Lung (tissue), 12 donors: ENCODE data around the gene ZBP1. TPM values are rescaled to one million over a fixed set of nuclear protein-coding genes. Genes with fewer than 3 reads are reported as not detected.

Experiments used
- ATAC-seq: fragments of 200-7000 bp; cut with Tn5 transposase; one replicate; pipeline ENCODE4 v1.9.1; 2020; ENCODE audit warnings: moderate number of reproducible peaks; ENCODE audit not compliant: insufficient read depth, low FRiP score
- DNase-seq, 3 donors: peaks; one replicate each; pipeline ENCODE4 v3.0.0-alpha.2; 2013 to 2017
- H3K27ac ChIP-seq, 2 donors: one replicate each; pipeline ENCODE4 v1.5.1; 2013; ENCODE audit warnings: mild to moderate bottlenecking in 2 of 2, moderate library complexity in 2 of 2, control low read depth in 1 of 2, inconsistent platforms in 1 of 2, low read depth in 1 of 2, low read length in 1 of 2
- H3K27me3 ChIP-seq, 3 donors: one replicate each; pipeline ENCODE4 v1.5.1; 2013; ENCODE audit warnings: low read length in 2 of 3; ENCODE audit not compliant: control insufficient read depth in 3 of 3, insufficient read depth in 3 of 3
- H3K36me3 ChIP-seq, 4 donors: one replicate each; pipeline ENCODE4 v1.5.1; 2013; ENCODE audit warnings: low read length in 4 of 4, mild to moderate bottlenecking in 1 of 4, moderate library complexity in 1 of 4; ENCODE audit not compliant: control insufficient read depth in 4 of 4, insufficient read depth in 4 of 4
- H3K4me1 ChIP-seq, 5 donors: one replicate each; pipeline ENCODE4 v1.5.1; 2013; ENCODE audit warnings: low read length in 5 of 5, mild to moderate bottlenecking in 2 of 5, moderate library complexity in 1 of 5; ENCODE audit not compliant: control insufficient read depth in 5 of 5, insufficient read depth in 5 of 5
- H3K4me3 ChIP-seq: one replicate; pipeline ENCODE4 v1.5.1; 2013; ENCODE audit warnings: mild to moderate bottlenecking, control low read depth, moderate library complexity
- H3K9ac ChIP-seq, 2 donors: one replicate each; pipeline ENCODE4 v1.5.1; 2013; ENCODE audit warnings: low read length in 2 of 2, control low read depth in 1 of 2; ENCODE audit not compliant: insufficient read depth in 1 of 2
- H3K9me3 ChIP-seq, 4 donors: one replicate each; pipeline ENCODE4 v1.5.1; 2013; ENCODE audit warnings: low read length in 3 of 4, mild to moderate bottlenecking in 1 of 4, moderate library complexity in 1 of 4; ENCODE audit not compliant: control insufficient read depth in 4 of 4, insufficient read depth in 3 of 4
- WGBS, 2 donors: extraction: QIAGEN DNeasy Blood & Tissue Kit; methylation state at CpG; one replicate each; pipeline ENCODE4 v1.1.7; 2013; 5-methylcytosine and 5-hydroxymethylcytosine counted together
- polyA plus RNA-seq, 2 donors: library from polyadenylated mRNA; stranded (reverse); fragments of 200-250 nt; gene quantifications; one replicate each; pipeline ENCODE4 v1.2.1, GENCODE V29; 2013
- total RNA-seq, 2 donors: library from RNA; depleted of rRNA in 1 of 2; stranded (reverse); fragments of >200 nt in 1 of 2; gene quantifications; one replicate each; pipeline ENCODE4 v1.2.1, GENCODE V29; 2014 to 2021
- TF ChIP-seq, protein P1 (sequence below): IDR thresholded peaks from 2 replicates; pipeline ENCODE4 v1.5.1; 2012; ENCODE audit warnings: mild to moderate bottlenecking; ENCODE audit errors: control extremely low read depth, extremely low read depth
- donor health status: control.
- donor health status: control.
- donor health status: Bipolar disorder and iron deficiency.
- donor health status: healthy.
- donor health status: DM: yes; HTN: yes; CAD: no.

The ZBP1 gene
- total and polyA plus RNA-seq, 4 donors: 1.3 to 5.3 (median 2.5) TPM

DNA sequence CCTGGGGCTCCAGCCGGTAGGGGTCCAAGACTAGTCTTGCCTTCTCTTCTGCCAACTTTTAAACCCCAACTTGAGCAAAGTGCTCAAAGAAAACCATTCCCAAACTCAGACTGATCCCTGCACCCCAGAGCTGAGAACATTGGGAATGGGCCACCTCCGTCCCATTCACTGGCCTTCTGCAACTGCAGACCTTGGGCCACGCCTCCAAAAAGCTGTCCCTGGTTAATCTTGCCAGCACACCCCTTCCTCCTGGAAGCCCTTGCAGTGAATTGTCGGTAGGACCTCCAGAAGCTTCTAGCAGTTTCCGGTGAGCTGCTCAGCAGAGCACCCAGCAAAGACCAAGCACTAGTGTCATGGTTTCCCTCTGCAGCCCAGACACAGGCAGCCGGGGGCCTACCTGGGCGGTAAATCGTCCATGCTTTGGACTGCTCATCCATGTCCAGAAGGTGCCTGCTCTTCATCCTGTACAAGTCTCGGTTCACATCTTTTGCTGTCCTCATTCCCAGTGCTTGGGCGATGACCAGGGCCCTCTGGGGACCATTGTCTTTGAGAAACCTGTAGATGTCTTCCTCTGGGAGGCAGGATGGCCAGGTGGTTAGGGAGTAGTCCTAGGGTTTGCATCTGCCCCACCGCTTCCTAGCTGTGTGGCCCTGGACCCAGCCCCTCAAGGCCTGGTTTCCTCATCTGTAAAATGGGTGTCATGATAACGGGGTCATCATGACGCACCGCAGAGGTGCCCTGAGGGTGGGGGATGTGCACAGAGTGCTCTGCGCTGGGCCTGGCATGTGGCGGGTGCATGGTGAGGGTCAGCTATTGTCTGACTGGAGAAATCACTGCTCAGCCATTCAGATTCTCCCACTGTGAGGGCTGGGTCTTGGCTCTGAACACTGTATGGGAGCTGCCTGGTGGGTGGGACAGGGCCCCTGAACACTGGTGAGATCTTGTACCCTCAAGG is 5.5 kb downstream of the ZBP1 start:
- DNase-seq: no peak
- WGBS, 2 donors: 92 to 94% methylated on average over 16 of the region's 16 CpGs
- ATAC-seq: no peak
- H3K4me1 ChIP-seq: no peaks in the 10 kb centered on the region
- H3K27me3 ChIP-seq: peaks cover 0 to 6% (median 0%) of the 10 kb centered on the region in 3 donors
- no peak overlapping the region for H3K9ac ChIP-seq
- no peaks in the 10 kb centered on the region for H3K9me3 ChIP-seq
- H3K27ac ChIP-seq: no peak overlapping the region
- H3K4me3 ChIP-seq: no peak overlapping the region
- H3K36me3 ChIP-seq: no peaks in the 10 kb centered on the region
- TF ChIP-seq, protein P1, sequence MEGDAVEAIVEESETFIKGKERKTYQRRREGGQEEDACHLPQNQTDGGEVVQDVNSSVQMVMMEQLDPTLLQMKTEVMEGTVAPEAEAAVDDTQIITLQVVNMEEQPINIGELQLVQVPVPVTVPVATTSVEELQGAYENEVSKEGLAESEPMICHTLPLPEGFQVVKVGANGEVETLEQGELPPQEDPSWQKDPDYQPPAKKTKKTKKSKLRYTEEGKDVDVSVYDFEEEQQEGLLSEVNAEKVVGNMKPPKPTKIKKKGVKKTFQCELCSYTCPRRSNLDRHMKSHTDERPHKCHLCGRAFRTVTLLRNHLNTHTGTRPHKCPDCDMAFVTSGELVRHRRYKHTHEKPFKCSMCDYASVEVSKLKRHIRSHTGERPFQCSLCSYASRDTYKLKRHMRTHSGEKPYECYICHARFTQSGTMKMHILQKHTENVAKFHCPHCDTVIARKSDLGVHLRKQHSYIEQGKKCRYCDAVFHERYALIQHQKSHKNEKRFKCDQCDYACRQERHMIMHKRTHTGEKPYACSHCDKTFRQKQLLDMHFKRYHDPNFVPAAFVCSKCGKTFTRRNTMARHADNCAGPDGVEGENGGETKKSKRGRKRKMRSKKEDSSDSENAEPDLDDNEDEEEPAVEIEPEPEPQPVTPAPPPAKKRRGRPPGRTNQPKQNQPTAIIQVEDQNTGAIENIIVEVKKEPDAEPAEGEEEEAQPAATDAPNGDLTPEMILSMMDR: no peak

DNA sequence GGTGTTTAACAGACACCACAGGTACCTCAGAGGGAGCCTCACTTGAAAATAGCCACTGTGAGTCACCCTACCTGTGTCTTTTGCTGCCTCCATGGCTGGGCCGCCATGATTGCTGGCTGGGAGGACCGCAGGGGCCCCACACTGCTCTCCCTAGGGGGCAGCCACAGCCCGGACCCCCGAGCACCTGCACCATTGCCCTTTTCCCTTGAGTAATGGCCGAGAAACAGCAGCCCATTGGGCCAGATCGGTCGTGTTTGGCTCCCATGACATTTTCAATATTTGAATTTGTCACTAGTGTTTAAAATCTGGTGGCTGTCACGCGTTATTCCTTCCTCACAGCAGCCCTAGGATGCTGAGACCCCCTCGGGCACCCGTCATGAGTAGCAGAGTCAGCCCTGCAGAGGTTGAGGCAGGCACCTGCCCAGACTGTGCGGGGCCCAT is 6.7 kb downstream of the ZBP1 start:
- ATAC-seq (no peak), DNase-seq (no peak)
- Histone ChIP-seq H3K4me3 (no peak overlapping the region), H3K4me1 (no peaks in the 10 kb centered on the region), H3K27me3 (peaks cover 0 to 9% (median 4%) of the 10 kb centered on the region in 3 donors), H3K27ac (no peak overlapping the region), H3K9ac (no peak overlapping the region), H3K9me3 (no peaks in the 10 kb centered on the region), H3K36me3 (no peaks in the 10 kb centered on the region)
- TF ChIP-seq, protein P1: no peak
- WGBS, 2 donors: 86 to 90% methylated on average over 12 of the region's 12 CpGs

DNA sequence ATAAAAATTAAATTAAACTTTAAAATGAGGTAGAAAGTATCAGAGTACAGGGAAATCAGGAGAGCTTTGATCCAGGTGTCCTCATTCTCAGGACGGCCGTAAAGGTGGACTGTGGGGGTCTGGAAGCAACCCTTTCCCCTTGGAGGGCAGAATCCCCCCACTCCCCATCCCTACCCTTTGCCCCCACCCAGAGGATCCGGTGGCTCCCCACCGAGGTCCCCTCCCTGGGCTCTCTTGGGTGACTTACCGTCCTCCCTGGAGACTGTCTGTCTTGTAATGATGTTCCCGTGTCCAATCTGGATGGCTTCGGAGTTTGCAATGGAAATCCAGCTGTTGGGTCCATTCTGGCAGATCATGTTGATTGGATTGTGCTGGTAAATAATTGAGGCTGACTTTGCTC is 7.3 kb downstream of the ZBP1 start:
- ATAC-seq (no peak), DNase-seq (no peak)
- TF ChIP-seq, protein P1: no peak
- Histone ChIP-seq H3K9ac (no peak overlapping the region), H3K9me3 (no peaks in the 10 kb centered on the region), H3K27me3 (peaks cover 0 to 9% (median 4%) of the 10 kb centered on the region in 3 donors), H3K36me3 (no peaks in the 10 kb centered on the region), H3K4me1 (no peaks in the 10 kb centered on the region), H3K4me3 (no peak overlapping the region), H3K27ac (no peak overlapping the region)
- WGBS, 2 donors: 90 to 92% methylated on average over 7 of the region's 7 CpGs
